LoVo (cell line): ENCODE measurements around the gene WRNIP1.

Experiments
- DNase-seq: peaks from one replicate; pipeline ENCODE4 v3.0.0-alpha.2; 2016; ENCODE audit warnings: low spot score

The WRNIP1 gene

DNA sequence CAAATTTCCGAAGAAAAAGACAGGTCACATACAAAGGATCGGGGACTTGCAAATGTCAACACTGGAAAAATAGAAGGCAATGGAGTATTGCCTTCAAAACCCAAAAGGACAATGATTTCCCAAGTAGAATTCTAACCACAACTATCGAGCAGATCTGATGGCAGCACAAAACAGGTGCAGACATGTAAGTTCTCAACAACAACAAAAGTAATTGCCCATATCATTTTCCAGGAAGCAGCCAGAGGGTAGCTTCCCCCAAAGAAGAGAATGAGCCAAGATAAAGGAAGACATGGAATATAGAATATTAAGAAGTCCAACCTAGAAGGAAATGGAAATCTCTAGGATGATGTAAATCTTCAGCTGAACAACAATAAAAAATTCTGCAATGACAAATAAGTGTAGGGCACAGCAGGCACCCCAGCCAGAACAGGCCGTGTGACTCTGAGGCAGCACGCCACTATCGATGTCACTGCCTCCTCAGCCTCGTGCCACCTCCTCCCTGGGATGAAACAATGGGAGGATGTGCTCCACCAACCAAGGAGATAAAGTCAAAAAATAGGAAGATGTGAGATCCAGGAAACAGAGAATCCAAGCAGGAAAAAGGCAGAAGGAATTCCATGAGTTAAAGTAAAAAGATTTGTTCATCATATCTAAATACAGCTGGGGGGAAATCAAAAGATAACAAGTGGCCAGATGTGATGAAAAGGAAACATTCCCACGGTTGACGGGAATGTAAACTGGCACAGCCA is 42.3 kb downstream of the WRNIP1 start:
- DNase-seq = no peak

DNA sequence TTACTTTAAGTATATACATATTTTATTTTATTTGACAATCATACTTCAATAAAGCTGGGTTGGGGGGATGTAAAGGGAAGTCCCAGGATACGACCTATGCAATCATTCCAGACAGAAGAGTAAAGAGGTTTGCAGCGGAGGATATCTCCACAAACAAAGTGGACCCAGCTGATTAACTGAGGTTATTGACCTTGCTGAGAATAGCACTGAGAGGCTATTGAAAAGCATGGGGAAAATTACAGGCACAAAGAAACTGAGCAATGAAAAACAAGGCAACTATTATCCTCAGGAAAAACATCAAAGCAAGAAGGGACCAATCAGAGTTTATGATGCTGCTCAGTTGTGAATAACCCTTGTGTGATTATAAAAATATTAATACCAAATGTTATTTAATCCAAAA is 43.8 kb downstream of the WRNIP1 start:
- DNase-seq = no peak

DNA sequence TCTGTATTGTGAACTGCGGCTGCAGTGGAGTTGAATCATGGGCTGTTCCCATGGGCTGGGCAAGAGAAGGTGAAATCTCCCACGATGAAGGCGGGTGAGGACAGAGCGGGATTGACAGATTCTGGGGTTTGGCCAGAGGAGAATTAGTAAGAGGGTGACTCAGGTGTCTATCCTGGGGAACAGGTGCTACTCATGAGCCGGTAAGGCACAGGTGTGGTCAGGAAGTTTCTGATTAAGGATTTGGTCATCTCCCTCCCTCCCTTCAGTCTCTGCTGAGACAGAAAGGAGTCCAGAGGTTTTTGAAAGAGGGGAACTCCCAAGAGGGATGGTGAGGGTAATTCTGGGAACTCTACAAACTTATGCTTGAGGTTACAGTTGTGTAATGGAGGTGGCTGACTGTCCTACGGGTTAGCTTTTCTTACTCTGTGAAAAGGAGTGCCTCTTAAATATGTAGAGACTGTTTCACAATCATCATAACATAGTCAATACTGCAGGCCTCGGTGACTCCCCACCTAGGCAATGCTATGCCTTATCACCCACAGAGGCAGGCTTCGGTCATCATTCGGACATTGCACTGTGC is 45.0 kb downstream of the WRNIP1 start:
- DNase-seq = peak; percentile 91

DNA sequence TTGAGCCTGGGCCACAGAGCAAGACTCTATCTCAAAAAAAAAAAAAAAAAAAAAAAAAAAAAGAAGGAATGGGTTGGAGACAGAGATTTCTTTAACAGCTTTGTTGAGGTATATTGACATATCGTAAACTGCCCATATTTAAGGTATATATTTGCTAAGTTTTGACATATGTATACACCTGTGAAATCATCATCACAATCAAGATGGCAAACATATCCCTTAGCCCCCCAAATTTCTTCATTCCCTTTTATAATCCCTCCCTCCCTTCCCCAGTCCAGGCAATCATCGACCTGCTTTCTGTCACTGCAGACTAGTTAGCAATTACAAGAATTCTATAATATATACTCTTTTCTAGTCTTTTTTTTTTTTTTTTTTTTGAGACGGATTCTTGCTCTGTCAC is 47.5 kb downstream of the WRNIP1 start:
- DNase-seq = no peak

DNA sequence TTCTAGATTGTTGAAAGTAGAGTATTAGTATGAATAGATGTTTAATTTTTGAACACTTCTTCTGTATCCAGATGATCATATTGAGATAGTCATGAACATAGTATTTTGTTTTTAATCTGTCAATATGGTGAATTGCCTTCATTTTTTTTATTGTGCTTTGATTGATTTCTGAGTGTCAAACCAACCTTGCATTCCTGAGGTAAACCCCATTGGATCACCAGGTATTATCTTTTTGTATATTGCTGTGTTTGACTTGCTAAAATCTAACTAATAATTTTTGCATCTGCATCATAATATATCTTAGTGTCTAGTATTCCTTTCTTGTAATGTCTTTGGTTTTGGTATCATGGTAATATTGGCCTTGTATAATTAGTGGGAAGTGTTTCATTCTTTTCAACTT is 51.0 kb downstream of the WRNIP1 start:
- DNase-seq = no peak

DNA sequence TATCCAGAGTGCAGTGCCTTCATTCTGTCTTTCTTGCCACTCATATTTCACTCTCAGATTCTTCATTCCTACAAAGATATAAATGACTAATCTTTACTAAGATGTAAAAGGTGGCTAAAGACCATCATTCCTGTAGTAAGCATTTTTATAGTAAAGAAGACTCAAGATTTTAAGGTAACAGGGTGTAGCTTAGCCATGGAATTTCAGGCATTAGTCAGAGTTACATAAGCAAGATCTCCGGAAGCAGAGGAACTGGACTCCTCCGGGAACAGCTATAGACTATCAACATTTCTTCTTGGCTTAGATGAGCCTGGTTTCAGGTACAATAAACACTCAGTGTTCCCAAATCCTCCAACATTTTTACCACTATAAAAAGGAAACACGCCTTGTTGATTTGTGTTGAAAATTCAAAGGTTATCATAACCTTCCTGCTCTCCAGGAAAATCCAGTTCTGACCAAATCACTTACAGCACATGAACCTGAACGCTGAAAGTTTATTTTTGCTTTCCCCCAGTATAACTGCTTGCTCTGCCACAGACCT is 52.8 kb downstream of the WRNIP1 start:
- peak; percentile 68 for DNase-seq

DNA sequence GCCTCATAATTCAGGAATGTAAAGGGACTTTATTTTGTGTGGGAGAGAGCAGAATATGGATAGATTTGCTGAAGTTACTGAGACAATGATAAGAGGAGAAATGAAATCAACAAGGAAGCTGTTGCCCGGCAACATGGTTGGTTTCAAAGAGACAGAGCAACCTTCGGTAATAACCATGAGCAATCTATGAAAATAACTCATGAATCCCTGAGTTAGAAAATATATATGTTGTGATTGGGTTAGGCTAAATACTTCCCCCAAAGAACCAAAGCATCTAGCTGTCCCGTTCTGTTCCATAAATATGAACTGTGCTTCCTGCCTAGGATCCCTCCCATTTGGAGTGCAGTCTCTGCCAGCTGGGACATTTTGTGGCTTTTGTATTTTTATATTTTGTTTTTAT is 53.4 kb downstream of the WRNIP1 start:
- DNase-seq = peak; percentile 21

DNA sequence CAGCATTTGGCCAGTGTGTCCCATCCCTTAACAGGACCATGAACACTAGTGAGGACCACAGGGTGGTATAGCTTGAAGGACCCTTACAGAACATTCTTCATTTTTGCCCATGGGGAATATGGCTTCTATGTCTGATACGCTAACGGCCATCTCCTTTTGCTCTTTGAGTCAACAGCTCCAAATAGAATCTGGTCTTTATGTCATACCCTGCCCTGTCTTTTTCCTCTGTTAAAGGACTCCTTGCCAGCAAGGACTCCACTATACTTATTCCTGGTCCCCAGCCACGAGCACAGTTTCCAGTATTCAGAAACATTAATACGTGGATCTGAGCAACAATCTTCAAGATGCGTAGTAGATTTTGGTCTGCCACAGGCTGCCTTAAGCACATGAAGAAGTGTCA is 53.9 kb downstream of the WRNIP1 start:
- no peak for DNase-seq

DNA sequence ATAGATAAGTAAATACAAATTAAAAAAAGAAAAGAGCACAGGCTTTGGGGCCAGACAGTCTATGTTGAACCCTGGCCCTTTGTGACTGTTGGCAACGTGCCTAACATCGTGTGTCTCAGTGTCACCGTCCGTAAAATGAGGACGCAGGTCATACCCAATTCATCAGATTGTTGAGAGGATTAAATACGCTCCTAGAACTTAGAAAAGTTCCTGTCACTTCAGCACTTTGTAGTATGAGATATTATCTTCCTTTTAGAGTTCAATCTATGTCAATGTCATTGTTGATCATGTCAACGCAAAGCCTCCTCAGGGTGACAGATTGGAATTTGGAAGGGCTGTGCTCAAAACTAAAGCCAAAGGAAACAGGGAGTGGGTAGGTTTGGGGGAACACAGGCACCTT is 54.8 kb downstream of the WRNIP1 start:
- DNase-seq = no peak

DNA sequence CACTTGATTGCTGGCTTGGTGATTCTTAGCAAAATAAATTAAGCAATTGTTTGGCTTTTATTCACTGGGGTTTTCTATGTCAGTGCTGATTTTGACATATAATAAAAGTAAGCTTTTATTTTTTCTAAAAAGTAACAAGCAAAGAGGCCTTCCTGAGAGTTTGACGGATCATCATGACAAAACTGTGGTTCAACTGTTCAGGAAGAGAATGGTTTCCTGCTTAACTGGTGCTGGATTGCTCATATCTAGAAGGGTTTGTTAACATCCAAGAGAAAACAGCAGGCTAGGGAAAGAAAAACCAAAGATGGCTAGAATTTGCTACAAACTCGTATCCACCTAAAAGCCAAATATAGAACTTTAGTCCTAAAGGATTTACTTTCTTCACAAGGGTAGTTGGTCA is 55.2 kb downstream of the WRNIP1 start:
- DNase-seq = no peak

DNA sequence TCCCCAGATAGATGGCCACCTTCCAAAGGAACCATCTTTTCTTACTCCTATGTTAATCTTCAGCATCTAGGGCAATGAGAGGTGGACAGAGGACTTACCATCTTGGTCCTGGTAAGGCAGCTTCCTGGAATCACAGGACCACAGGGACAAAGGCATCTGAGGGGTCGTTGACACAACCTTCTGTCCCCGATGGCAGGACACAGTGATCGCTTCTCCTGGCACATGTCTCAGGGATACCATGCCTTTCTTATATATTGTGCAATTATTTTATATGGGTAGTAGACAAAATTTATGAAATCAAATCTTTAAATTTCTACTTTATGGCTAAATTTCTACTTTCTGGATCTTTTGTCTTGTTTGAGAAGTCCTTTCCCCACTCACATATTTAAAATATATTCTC is 56.4 kb downstream of the WRNIP1 start:
- no peak for DNase-seq

DNA sequence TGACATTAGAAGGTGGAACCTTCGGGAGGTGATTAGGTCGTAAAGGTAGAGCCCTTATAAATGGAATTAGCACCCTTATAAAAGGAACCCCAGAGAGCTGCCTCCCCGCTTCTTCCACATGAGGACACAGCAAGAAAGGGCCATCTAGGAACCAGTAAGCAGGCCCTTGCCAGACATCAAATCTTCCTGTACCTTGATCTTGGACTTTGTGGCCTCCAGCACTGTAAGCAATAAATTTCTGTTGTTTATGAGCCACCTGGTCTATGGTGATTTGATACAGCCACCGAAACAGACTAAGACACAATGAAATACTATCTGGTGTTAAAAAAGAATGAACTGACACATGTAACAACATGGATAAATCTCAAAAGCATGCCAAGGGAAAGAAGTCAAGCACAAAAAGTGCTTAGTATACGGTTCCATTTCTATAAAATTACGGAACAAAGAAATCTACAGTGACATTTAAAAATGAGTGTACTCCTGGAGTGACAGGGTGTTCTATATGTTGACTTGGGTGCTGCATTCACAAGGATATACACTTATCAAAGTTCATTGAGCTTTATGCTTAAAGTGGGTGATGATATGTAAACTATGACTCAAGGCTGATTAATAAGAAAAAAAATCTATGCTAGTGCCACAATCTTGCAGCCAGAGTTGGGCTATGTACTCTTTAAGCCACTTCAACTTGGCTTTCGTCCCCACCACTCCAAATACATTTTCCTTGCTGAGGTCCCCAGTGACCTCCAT is 58.1 kb downstream of the WRNIP1 start:
- DNase-seq = peak; percentile 61

DNA sequence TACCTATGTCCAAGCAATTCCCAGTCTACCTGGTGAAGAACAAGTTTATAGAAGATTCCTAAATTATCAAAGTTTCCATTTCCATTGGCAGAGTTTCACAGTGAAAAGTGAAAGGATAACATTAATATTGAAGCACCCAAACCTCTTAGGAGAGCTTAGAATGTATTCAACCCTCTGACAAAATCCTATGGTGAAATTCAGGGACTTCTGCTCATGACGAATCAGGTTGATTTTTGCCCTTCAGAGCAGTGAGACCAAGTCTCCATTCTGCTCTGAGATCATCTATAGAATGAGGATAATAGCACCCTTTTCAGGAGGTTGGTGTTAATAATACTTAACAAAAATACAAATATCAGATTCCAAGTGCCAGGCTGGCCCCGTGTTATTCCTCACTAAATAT is 60.9 kb downstream of the WRNIP1 start:
- DNase-seq = no peak

DNA sequence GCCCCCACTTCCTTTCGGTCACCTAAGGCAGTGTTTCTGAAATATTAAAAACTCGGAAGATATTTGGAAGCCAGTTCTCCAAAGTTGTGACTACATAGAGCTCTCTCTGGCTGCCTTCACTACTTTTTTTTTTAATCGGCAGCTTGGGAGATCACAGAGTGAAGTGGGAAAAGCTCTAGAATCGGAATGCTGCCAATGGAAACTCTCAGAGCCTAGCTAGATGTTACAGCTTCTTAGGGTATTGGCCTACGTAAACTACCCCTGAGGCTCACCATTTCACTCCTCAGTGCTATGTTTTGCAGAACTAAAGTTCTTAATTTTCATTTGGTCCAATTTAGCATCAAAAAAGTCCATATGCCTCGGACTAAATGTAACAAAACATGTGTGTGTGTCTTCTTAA is 61.9 kb downstream of the WRNIP1 start:
- no peak for DNase-seq

DNA sequence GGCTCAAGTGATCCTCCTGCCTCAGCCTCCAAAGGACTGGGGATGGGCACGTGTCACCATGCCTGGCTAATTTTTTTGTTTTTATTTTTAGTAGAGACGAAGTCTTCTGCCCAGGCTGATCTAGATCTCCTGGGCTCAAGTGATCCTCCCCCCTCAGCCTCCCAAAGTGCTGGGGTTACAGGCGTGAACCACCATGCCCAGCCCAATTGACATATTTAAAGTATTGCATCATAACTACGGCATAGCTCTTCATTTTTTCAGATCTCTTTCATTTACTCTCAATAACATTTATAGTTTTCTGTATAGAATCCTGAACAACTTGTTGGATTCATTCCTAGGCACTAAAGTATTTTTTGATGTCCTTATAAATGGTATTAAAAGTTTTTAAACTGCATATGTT is 63.4 kb downstream of the WRNIP1 start:
- DNase-seq = no peak

DNA sequence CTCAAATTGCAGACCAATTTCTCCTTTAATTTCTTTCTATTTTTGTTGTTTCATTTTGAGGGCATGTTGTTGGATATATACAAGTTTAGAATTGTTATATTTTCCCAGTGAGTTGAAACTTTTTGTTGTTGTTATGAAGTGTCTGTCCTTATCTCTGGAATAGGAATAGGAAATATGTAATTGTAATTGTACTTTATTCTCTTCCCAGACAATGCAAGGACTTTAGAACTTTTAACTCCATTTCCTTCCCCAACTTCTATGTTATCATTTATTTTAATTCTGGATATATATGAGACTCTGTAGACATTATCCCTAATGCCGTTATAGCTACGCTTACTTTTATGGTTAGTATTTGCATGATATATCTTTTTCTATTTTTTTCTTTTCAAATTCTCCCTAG is 64.1 kb downstream of the WRNIP1 start:
- DNase-seq = no peak

DNA sequence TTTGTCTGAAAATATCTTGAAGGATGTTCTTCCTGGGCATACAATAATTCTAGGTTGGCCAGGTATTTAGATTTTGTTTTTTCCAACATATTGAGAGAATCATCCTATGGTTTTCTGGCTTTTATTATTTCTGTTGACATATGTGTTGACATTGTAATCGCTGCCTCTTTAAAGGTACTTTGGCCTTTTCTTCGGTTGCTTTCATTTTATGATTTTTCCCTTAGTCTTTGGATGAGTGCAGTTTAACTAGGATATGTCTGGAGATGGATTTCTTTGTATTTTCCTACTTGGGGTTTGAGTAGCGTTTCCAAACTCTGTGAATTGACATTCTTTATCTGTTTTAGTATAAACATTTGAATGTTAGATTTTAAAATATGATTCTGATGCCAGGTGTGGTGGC is 65.0 kb downstream of the WRNIP1 start:
- no peak for DNase-seq

DNA sequence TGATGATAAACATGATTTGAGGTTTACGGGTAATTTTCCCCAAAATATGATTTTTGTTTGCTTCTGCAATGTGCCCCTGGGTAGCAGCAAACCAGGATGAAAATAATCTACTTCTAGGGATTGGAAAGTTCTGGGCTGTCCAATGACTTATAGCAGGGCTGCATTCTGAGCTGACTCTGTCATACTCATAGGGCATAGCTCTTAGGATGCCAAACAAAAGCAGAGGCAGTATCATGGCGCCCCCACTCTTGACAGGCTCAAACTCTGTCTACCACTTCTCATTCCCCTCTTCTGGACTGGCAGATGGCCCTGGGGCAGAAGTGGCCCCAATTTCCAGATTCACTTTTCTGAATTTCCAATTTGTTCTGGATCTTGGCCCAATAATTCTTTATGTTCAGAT is 66.2 kb downstream of the WRNIP1 start:
- no peak for DNase-seq

DNA sequence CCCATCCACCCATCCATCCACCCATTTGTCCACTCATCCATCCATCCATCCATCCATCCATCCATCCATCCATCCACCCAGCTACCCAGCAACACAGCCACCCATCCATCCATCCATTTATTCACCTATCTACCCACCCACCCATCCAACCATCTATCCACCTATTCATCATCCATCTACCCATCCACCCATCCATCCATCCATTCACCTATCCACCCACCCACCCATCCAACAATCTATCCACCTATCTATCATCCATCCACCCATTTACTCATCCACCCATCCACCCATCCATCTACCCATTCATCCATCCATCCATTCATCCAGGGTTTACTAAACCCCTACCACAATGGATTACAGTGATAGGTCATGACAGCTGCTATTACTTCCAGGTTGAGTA is 69.1 kb downstream of the WRNIP1 start:
- no peak for DNase-seq
